Tibial nerve (tissue), 4 donors: ENCODE results near the gene TENM4.

Experiments used
- EP300 ChIP-seq, 2 donors: sonication (generic); formaldehyde crosslinking; IDR thresholded peaks; one replicate each; pipeline ENCODE4 v1.6.1; 2017; ENCODE audit warnings: antibody characterized with exemption in 2 of 2, mild to moderate bottlenecking in 1 of 2
- POLR2A ChIP-seq, 2 donors: fragments of 450-650 bp; IDR thresholded peaks; one replicate each; pipeline ENCODE4 v1.6.1; 2017; ENCODE audit warnings: antibody characterized with exemption in 2 of 2, mild to moderate bottlenecking in 2 of 2, moderate library complexity in 2 of 2
- TF ChIP-seq, protein P1 (sequence below), 5 experiments: fragments of 200-600 bp in 3 of 5; fragments of 450-650 bp in 2 of 5; sonication (generic) in 3 of 5; IDR thresholded peaks; one replicate each; pipeline ENCODE4 v1.5.1; 2016 to 2019; ENCODE audit warnings: antibody characterized with exemption in 5 of 5, mild to moderate bottlenecking in 3 of 5, moderate library complexity in 2 of 5

DNA sequence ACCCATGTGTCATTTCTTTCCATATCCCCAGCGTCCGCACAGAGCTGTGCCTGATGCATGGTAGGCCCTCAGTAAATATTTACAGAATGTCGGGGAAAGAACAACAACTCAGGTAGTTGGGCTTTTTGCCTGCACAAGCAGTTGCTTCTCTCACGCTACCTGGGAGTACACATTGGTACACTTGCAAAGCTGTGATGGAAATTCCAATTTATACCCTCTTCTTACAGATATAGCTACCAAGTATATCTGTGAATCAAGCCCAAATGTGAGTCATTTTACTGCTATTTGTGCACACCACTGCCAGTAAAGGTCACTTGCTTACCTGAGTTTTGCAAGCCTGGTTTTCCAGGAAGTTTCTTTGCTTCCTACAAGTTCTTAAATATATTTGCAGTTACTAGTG is 533.2 kb downstream of the TENM4 start:
- TF ChIP-seq EP300 (IDR thresholded peaks at IDR 0.05) (no peak), POLR2A (IDR thresholded peaks at IDR 0.05) (no peak)
- TF ChIP-seq, protein P1, sequence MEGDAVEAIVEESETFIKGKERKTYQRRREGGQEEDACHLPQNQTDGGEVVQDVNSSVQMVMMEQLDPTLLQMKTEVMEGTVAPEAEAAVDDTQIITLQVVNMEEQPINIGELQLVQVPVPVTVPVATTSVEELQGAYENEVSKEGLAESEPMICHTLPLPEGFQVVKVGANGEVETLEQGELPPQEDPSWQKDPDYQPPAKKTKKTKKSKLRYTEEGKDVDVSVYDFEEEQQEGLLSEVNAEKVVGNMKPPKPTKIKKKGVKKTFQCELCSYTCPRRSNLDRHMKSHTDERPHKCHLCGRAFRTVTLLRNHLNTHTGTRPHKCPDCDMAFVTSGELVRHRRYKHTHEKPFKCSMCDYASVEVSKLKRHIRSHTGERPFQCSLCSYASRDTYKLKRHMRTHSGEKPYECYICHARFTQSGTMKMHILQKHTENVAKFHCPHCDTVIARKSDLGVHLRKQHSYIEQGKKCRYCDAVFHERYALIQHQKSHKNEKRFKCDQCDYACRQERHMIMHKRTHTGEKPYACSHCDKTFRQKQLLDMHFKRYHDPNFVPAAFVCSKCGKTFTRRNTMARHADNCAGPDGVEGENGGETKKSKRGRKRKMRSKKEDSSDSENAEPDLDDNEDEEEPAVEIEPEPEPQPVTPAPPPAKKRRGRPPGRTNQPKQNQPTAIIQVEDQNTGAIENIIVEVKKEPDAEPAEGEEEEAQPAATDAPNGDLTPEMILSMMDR (IDR thresholded peaks at IDR 0.05), result no peak
